Adipocyte (in vitro differentiated cells): ENCODE data around the gene DEPDC5.

Experiments
- DNase-seq: peaks from one replicate; pipeline ENCODE4 v3.0.0-alpha.2; 2015; ENCODE audit warnings: low read depth
- H3K27me3 ChIP-seq: replicated peaks from 2 replicates; pipeline ENCODE4 v1.7.0; 2013; ENCODE audit warnings: mild to moderate bottlenecking, low read length, moderate library complexity; ENCODE audit not compliant: control insufficient read depth, insufficient read depth
- H3K36me3 ChIP-seq: 2 replicates; pipeline ENCODE4 v1.7.0; 2013; ENCODE audit warnings: low read length, mild to moderate bottlenecking, moderate library complexity; ENCODE audit not compliant: control insufficient read depth, insufficient read depth, severe bottlenecking
- H3K4me1 ChIP-seq: 2 replicates; pipeline ENCODE4 v1.7.0; 2013; ENCODE audit warnings: mild to moderate bottlenecking, low read length, moderate library complexity; ENCODE audit not compliant: control insufficient read depth, insufficient read depth
- H3K4me3 ChIP-seq: 2 replicates; pipeline ENCODE4 v1.7.0; 2013; ENCODE audit warnings: mild to moderate bottlenecking, low read length, moderate library complexity
- H3K9ac ChIP-seq: 2 replicates; pipeline ENCODE4 v1.7.0; 2013; ENCODE audit warnings: mild to moderate bottlenecking, low read length, moderate library complexity
- H3K9me3 ChIP-seq: 2 replicates; pipeline ENCODE4 v1.7.0; 2013; ENCODE audit warnings: mild to moderate bottlenecking, low read length, moderate library complexity; ENCODE audit not compliant: control insufficient read depth

The DEPDC5 gene

DNA sequence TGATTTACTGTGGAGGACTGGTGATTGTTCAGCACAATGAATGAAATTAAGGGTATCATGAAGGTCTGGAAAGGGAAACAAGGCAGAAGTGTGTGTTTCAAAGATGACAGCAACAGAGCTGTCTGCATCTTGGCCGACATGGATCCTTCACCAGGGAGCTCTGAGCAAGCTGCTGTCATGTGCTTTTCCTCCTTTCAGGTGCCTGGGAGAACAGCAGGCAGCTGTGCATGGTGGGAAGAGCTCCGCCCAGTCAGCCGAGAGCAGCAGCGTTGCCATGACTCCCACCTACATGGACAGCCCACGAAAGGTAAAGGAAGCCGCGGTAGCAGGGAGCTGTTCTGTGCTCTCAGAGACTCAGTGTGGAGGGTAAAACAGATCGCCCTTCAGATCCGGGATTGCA, 103.4 kb downstream of the DEPDC5 start:
- Histone ChIP-seq H3K4me1 (no peaks in the 10 kb centered on the region), H3K27me3 (no peaks in the 10 kb centered on the region), H3K4me3 (no peak overlapping the region), H3K9ac (no peak overlapping the region), H3K9me3 (no peaks in the 10 kb centered on the region), H3K36me3 (peaks cover 21% of the 10 kb centered on the region)
- DNase-seq: no peak

DNA sequence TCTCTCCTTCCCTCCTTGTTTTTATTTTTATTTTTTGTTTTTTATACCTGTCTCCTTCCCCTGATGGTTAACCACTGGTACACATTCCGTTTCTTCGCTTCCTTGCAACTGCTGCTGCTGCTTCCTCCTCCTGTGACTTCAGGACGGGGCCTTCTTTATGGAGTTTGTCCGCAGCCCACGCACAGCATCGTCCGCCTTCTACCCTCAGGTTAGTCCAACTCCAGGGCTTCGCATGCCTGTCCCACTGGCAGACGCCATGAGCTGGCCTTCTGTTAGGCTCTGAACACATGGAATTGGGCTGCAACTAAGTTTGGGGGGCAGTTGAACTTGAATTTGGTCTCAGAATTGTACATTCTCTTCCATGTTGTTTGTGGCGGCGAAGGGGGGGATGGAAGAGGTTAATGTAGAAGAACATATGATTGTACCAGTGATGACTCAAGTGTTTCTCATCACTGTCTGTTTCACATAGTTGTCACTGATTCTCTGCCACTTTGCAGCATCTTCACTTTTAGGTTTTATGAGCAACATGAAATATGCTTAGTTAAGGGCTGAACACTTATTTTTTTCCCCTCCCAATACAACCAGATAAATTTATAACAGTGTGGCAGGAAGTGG, 107.5 kb downstream of the DEPDC5 start:
- no peak overlapping the region for H3K9ac ChIP-seq
- no peaks in the 10 kb centered on the region for H3K4me1 ChIP-seq
- H3K27me3 ChIP-seq: no peaks in the 10 kb centered on the region
- no peak overlapping the region for H3K4me3 ChIP-seq
- H3K9me3 ChIP-seq: no peaks in the 10 kb centered on the region
- peaks cover 16% of the 10 kb centered on the region for H3K36me3 ChIP-seq
- no peak for DNase-seq

DNA sequence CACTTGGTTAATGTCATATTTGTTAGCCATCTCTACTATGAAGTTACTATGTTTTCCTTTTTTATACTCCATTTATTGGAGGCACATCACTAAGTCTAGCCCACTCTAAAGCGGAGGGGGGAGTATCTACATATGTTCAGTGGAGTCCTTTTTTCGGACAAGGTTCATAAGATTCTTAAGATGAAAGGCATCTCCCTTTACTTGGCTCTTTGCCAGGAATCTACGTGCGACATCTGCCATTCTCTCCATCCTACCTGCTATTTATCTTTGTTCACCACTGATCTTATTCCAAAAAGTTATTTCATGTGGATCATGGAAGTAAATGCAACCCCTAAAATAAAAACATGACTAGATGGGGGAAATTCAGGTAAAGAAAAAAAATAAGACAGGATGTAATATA, 113.1 kb downstream of the DEPDC5 start:
- H3K4me1 ChIP-seq: peaks cover 25% of the 10 kb centered on the region
- H3K36me3 ChIP-seq: peaks cover 15% of the 10 kb centered on the region
- no peak overlapping the region for H3K4me3 ChIP-seq

DNA sequence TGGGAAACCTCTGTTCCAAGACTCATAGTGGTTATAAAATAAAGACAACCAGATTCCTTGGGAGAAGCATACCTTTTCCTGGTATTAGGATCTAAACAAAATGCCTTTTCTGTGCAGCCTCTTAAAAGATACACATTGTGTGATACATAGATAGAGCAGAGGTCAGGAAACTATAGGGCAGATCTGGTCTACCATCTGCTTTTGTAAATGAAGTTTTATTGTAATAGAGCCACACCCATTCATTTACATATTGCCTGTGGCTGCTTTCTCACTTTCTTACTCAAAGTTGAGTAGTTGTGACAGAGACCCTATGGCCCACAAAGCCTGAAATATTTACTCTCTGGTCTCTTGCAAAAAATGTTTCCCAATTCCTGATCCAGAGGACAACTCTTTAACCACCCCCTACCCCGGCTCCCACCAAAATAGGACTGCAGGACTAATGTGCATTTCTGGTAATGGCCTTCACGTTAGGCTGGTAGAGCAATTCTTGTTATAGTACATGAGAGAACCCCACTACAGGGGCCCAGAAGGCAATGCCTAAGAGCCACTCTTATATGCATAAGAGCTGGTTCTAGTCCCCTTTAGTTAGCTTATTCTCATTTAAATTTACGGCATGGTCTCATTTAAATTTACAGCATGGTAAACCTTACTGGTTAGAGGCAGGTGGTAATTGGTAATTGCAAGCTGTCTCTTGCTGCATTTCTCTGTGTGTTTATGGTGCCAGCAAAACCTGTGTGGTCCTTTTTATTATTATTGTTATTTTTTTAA, 113.8 kb downstream of the DEPDC5 start:
- H3K4me1 ChIP-seq: peaks cover 25% of the 10 kb centered on the region
- H3K36me3 ChIP-seq: peaks cover 20% of the 10 kb centered on the region
- no peak overlapping the region for H3K4me3 ChIP-seq
- DNase-seq: no peak
- peak overlapping the region; percentile 58 for H3K9ac ChIP-seq
- H3K9me3 ChIP-seq: no peaks in the 10 kb centered on the region
- no peaks in the 10 kb centered on the region for H3K27me3 ChIP-seq

More for the DNA sequence above, 113.1 kb downstream of the DEPDC5 start:
- Histone ChIP-seq H3K27me3 (no peaks in the 10 kb centered on the region), H3K9me3 (no peaks in the 10 kb centered on the region), H3K9ac (peak overlapping the region; percentile 45)
- DNase-seq: no peak

DNA sequence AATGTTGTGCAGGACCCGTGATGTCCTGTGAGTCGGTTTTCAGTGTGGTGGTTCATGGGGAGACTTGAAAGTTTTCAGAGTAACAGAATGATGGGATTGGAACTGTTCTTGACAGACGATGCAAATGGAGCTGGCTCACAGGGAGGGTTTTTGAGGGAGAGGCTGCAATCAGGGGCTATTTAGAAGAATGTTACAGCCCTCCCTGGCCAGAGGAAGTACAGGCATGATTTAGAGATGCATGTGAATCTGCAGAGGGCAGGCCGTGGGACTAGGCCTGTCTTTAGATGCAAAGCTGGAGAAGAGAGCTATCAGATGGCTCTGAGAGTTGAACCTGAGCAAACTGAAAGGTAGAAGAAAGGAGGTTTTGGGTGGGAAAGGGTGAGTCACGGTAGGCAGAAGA, 115.9 kb downstream of the DEPDC5 start:
- Histone ChIP-seq H3K36me3 (peaks cover 32% of the 10 kb centered on the region), H3K4me1 (peaks cover 25% of the 10 kb centered on the region), H3K9ac (no peak overlapping the region), H3K9me3 (no peaks in the 10 kb centered on the region), H3K27me3 (no peaks in the 10 kb centered on the region), H3K4me3 (no peak overlapping the region)
- DNase-seq: no peak

DNA sequence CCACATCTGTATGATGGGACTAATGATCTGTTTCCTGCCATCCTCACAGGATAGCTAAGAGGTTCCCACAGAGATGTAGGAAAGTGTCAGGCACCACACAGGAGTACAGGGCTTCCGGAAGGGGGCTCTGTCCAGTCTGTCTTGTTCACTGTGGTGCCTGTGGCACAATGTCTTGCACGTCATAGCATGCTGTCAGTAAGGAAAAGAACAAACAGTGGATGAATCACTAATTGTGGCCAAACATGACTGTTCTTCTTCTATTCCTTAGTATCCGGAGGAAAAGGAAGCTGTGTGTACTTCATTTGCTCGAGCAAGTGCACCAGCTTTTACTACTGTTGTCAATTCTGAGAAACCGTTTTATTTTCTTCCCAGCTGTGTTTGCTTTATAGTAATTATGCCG, 117.1 kb downstream of the DEPDC5 start:
- Histone ChIP-seq H3K9me3 (no peaks in the 10 kb centered on the region), H3K4me3 (no peak overlapping the region), H3K9ac (no peak overlapping the region), H3K4me1 (peaks cover 28% of the 10 kb centered on the region), H3K36me3 (peaks cover 34% of the 10 kb centered on the region), H3K27me3 (no peaks in the 10 kb centered on the region)
- peak; percentile 58 for DNase-seq

DNA sequence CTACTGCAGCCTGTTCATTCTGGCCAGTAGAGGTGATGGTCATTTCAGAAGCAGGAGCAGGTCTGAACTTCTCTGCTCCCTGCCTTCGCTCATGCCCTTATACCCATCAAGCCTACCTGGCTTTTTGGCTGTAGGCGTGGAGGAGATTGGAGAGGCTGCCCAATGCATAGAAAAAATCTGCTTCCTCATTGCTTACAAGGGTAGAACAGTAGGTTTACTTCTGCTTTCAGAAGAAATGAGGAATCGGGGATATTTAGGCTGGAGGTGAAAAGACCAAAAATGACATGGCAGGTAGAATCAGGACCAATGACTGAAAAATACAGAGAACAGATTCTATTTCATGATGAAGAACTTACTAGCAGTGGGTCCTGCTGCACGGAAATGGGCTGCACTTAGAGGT, 117.7 kb downstream of the DEPDC5 start:
- DNase-seq: no peak
- no peaks in the 10 kb centered on the region for H3K27me3 ChIP-seq
- H3K9ac ChIP-seq: no peak overlapping the region
- peaks cover 34% of the 10 kb centered on the region for H3K4me1 ChIP-seq
- H3K9me3 ChIP-seq: no peaks in the 10 kb centered on the region
- no peak overlapping the region for H3K4me3 ChIP-seq
- peaks cover 34% of the 10 kb centered on the region for H3K36me3 ChIP-seq

DNA sequence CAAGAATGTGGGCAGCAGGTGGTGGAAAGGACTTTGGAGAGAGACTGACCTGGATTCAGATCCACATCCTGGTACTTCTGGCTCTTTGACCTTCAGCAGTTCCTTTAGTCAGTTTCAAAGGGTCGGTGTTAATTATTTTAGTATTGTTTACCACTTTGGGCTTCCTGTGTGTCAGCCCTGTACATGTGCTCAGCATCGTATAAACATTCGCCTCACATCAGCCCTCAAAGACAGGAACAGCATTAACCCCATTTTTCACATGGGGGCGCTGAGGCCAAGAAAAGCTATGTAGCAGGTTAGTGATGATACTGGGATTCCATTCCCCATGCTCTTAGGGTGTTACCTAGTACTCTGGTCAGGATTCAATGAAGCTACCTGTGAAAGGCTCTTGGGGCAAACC, 118.4 kb downstream of the DEPDC5 start:
- Histone ChIP-seq H3K27me3 (no peaks in the 10 kb centered on the region), H3K9me3 (no peaks in the 10 kb centered on the region), H3K9ac (no peak overlapping the region), H3K4me1 (peaks cover 32% of the 10 kb centered on the region), H3K36me3 (peaks cover 34% of the 10 kb centered on the region), H3K4me3 (no peak overlapping the region)
- DNase-seq: no peak

DNA sequence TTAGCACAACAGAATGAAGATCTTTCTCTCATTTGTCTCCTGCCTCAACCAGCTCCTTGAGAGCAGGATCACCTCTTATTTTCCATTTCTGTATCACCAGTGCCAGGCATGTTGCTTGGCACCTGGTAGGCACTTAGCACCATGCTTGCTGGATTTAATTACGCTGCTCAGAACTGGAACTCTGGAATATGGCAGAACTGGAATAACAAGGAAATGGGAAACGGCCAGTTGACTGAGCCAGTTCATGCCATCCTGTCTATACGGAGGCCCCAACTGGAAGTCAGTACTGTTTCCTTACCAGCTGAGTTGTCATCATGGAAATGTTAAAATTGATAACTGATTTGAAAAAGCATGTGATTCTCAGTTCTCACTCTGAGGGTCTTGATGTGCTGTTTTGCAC, 121.0 kb downstream of the DEPDC5 start:
- no peak overlapping the region for H3K9ac ChIP-seq
- no peaks in the 10 kb centered on the region for H3K9me3 ChIP-seq
- H3K4me1 ChIP-seq: peaks cover 19% of the 10 kb centered on the region
- H3K27me3 ChIP-seq: no peaks in the 10 kb centered on the region
- H3K36me3 ChIP-seq: peaks cover 42% of the 10 kb centered on the region
- DNase-seq: no peak
- no peak overlapping the region for H3K4me3 ChIP-seq

DNA sequence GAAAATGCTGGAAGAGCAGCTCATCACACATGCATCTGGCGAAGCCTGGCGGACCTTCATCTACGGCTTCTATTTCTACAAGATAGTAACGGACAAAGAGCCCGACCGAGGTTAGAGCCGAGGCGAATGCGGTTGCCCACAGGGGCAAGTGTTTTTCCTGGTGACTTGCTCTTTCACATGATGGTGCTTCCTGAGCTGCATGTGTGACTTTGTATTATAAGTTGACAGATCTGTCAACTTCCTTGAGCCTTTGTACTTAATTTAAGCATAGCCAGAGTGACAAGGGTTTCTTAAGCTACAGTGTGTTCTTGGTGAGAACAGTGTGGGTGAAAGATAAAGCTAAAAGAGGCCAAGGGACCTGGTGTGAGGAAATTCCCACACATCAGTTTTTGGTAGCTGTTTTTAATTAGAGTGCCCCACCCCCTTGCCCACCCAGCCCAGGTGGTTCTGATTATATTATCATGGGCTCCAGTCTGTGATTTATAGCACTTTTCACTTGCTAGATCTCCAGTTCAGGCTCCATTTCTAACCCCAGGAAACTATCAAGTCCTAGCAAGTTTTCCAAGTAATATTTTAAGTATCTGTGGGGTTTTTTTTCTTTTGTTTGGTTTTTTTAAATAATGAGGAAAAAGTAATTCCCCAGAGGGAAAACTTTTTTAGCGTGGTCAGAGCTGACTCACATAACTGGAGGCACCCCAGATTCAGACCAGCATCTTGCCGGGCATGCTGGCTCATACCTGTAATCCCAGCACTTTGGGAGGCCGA, 122.5 kb downstream of the DEPDC5 start:
- Histone ChIP-seq H3K27me3 (no peaks in the 10 kb centered on the region), H3K9ac (peak overlapping the region; percentile 23), H3K36me3 (peaks cover 38% of the 10 kb centered on the region), H3K4me3 (no peak overlapping the region), H3K9me3 (no peaks in the 10 kb centered on the region), H3K4me1 (peaks cover 11% of the 10 kb centered on the region)
- DNase-seq: peak; percentile 46

DNA sequence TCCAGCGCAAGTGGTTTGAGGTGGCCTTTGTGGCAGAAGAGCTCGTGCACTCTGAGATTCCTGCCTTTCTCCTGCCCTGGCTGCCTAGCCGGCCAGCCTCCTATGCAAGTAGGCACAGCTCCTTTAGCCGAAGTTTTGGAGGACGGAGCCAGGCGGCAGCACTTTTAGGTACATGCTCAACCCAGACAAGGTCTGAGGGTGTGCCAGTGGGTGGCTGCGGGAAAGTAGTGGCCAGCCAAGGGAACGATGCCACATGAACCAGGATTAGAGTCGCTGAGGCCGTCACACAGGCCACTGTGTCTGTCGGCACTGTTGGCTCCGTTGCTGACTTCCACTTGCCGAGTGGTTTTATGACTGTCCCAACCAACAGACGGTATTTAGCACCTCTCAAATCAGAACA, 125.8 kb downstream of the DEPDC5 start:
- no peaks in the 10 kb centered on the region for H3K27me3 ChIP-seq
- no peak overlapping the region for H3K4me3 ChIP-seq
- H3K9me3 ChIP-seq: no peaks in the 10 kb centered on the region
- H3K9ac ChIP-seq: no peak overlapping the region
- peaks cover 21% of the 10 kb centered on the region for H3K36me3 ChIP-seq
- DNase-seq: no peak
- peaks cover 11% of the 10 kb centered on the region for H3K4me1 ChIP-seq
